NB4 (cell line): ENCODE results near the gene SBNO2.

ENCODE experiments used
- DNase-seq: peaks from one replicate; pipeline ENCODE4 v3.0.0; 2010; ENCODE audit warnings: low read depth
- H3K4me3 ChIP-seq: one replicate; pipeline ENCODE4 v1.5.1; 2011; ENCODE audit warnings: mild to moderate bottlenecking, low read depth, low read length, moderate library complexity
- CTCF ChIP-seq: IDR thresholded peaks from one replicate; pipeline ENCODE4 v1.5.1; 2012; ENCODE audit warnings: low read depth, low read length
- MAX ChIP-seq: IDR thresholded peaks from 2 replicates; pipeline ENCODE4 v1.6.1; 2011; ENCODE audit warnings: low read depth, low read length
- MYC ChIP-seq: IDR thresholded peaks from 2 replicates; pipeline ENCODE4 v1.6.1; 2011; ENCODE audit warnings: low read depth, low read length
- POLR2A ChIP-seq: IDR thresholded peaks from 2 replicates; pipeline ENCODE4 v1.6.1; 2011; ENCODE audit warnings: mild to moderate bottlenecking; ENCODE audit not compliant: insufficient read length; ENCODE audit errors: extremely low read depth

Gene SBNO2

GRCh38 chr19:1102407-1103131 lies 71.5 kb downstream of the SBNO2 start:
- TF ChIP-seq MYC (no peak), MAX (no peak), CTCF (no peak), POLR2A (no peak)
- H3K4me3 ChIP-seq, result no peak overlapping the region
- peak; percentile 54 for DNase-seq

DNA sequence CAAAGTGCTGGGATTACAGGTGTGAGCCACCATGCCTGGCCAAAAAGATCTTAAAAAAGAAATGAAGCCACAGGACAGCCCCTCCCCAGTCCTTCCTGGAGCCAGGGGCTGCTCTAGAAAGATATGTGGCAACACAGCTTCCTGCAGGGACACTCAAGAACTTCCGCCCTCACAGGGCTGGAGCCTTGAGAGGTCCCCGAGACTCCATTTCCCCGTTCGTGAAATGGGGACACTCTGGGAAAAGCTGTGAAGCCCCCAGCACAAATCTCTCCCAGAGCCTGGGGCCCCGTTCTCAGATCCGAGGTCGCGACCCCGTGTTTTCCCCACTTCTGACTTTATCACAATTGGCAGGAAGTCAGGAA lies 72.8 kb downstream of the SBNO2 start:
- H3K4me3 ChIP-seq, result no peak overlapping the region
- TF ChIP-seq POLR2A (no peak), MAX (no peak), MYC (no peak), CTCF (no peak)
- DNase-seq, result peak; percentile 57

DNA sequence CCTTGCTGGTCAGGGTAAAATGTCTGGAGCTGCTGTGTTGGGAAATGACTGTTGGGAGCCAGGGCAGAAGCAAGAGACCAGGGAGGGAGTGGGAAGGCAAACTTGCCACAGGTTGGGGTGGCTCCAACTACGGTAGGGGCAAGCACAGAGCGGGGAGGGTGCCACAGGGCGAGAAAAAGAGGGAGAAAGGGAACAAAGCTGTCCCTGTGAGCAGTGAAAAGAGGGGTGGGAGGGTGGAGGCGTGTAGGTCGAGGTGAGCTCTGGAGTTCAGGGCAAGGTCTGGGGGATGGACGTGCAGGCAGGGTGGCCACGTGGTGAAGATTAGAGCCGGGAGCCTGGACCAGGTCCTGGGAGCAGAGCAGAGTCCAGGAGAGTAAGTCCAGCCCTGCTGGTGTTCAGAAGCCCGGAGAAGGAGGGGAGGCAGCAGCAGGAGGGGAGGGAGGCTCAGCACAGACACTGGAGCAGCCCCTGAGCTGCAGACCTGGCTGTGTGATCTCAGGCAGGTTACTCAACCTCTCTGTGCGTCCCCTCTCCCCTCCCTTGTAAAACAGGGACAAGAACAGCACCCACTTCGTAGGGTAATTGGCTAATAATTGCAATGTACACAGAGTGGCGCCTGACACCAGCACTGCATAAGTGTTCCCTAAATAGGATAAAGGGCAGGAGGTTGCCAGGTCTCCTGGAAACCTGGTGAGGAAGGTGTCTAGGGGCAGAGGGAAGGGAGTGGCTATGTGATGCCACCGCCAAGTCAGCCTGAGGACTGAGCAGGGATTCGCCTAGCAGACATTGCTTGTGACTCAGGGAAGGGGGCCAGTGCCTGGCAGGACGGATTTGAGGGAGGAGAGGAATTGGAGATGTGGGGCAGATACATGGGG lies 75.7 kb downstream of the SBNO2 start:
- no peak for DNase-seq
- no peak overlapping the region for H3K4me3 ChIP-seq
- TF ChIP-seq MAX (no peak), CTCF (no peak), POLR2A (no peak), MYC (no peak)

- H3K4me3 ChIP-seq, result no peak overlapping the region
- TF ChIP-seq MAX (no peak), CTCF (no peak), POLR2A (no peak), MYC (no peak)
- DNase-seq, result no peak
Measured at GRCh38 chr19:1097810-1098176, 76.3 kb downstream of the SBNO2 start.

- peak; percentile 93 for DNase-seq
- H3K4me3 ChIP-seq, result peak within 1 kb of the TSS; percentile 75
- TF ChIP-seq MYC (no peak), MAX (peak; percentile 68; the same call in 1 of the 2 replicates), POLR2A (peak; percentile 49)
Measured at GRCh38 chr19:1094978-1095701, 78.9 kb downstream of the SBNO2 start, which contains the start of gene POLR2E. POLR2E (minus strand) TSS chr19:1095375; CDS start chr19:1095315, 60 bp downstream.

- DNase-seq, result no peak
- TF ChIP-seq MAX (no peak), MYC (no peak), POLR2A (no peak), CTCF (no peak)
- H3K4me3 ChIP-seq, result peak overlapping the region; percentile 75
Measured at GRCh38 chr19:1094655-1094977, 79.5 kb downstream of the SBNO2 start.
